Omental fat pad (tissue), 4 donors: ENCODE measurements around the gene TAF11L13. TPM values are rescaled to one million over a fixed set of nuclear protein-coding genes. Genes with fewer than 3 reads are reported as not detected.
"Not testable (repeated sequence)": the region's sequence is repeated elsewhere in the genome, so short reads cannot be mapped to it uniquely, and the experiment has no call there.

Source experiments
- ATAC-seq: fragments of 150-250 bp; one replicate; pipeline ENCODE4 v1.9.1; 2016; ENCODE audit warnings: mild to moderate bottlenecking, moderate library complexity; ENCODE audit not compliant: low FRiP score
- DNase-seq: peaks from one replicate; pipeline ENCODE4 v3.0.0-alpha.2; 2019; ENCODE audit warnings: low spot score
- CTCF ChIP-seq, 3 donors: fragments of 450-650 bp; IDR thresholded peaks; one replicate each; pipeline ENCODE4 v1.5.1; 2016 to 2017; ENCODE audit warnings: antibody characterized with exemption in 3 of 3, mild to moderate bottlenecking in 3 of 3, moderate library complexity in 2 of 3
- total RNA-seq, 4 donors: library from RNA; depleted of rRNA; stranded (reverse); fragments of >200 nt; gene quantifications; one replicate each; pipeline ENCODE4 v1.1.0, GENCODE V29; 2016

Gene TAF11L13
- not detected for total RNA-seq

DNA sequence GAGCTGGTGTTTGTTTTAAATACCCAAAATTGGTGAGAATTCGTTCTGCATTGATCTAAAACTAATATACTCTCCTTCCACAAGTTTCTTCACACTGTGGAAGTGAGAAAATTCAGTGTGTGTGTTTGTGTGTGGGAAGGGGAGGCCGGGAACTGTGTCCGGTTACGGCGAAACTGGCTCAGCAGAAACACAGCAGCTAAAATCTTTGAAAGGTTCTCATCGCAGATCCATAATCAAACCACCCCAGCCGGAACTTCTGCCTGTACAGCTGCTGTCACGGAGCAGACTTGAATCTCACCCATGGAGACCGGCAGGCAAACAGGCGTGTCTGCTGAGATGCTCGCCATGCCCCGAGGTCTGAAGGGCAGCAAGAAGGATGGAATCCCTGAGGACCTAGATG lies at the start of gene TAF11L13:
Gene TAF11L13 (plus strand): TSS at position 301 of the 400 bp plus-strand sequence.
- not testable (repeated sequence) for DNase-seq, ATAC-seq

- not testable (repeated sequence) for DNase-seq, ATAC-seq
Observed at GRCh38 chr5:17585658-17586057, 46.2 kb upstream of the TAF11L13 start, which contains the start of gene TAF11L7. Gene TAF11L7, minus strand, starts transcription at chr5:17585758.

GRCh38 chr5:17590860-17591259 lies 41.0 kb upstream of the TAF11L13 start, which contains the start of gene TAF11L8:
Gene TAF11L8, minus strand, starts transcription at chr5:17590960.
- not testable (repeated sequence) for DNase-seq

GRCh38 chr5:17594255-17594654 lies 37.6 kb upstream of the TAF11L13 start, which contains the start of gene TAF11L9:
Gene TAF11L9, minus strand, starts transcription at chr5:17594394.
- not testable (repeated sequence) for ATAC-seq, DNase-seq

More at GRCh38 chr5:17590860-17591259, 41.0 kb upstream of the TAF11L13 start, which contains the start of gene TAF11L8:
- not testable (repeated sequence) for ATAC-seq

GRCh38 chr5:17597728-17598127 lies 34.2 kb upstream of the TAF11L13 start, which contains the start of gene TAF11L10:
Gene TAF11L10, minus strand, starts transcription at chr5:17597828.
- not testable (repeated sequence) for ATAC-seq, DNase-seq

GRCh38 chr5:17603880-17604279 lies 28.0 kb upstream of the TAF11L13 start, which contains the start of gene TAF11L11:
Gene TAF11L11, plus strand, starts transcription at chr5:17604183.
- ATAC-seq, DNase-seq: not testable (repeated sequence)

DNA sequence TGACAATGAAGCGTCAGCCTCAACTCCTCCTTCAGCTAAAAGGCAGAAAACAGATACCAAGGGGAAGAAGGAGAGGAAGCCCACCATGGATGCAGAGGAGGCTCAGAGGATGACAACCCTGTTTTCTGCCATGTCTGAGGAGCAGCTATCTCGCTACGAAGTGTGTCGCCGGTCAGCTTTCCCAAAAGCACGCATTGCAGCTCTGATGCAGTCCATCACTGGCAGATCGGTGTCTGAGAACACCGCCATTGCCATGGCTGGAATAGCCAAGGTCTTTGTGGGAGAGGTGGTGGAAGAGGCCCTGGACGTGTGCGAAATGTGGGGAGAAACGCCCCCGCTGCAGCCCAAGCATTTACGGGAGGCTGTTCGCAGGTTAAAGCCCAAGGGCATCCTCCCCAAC lies 26.9 kb upstream of the TAF11L13 start:
- TF ChIP-seq CTCF (IDR thresholded peaks at IDR 0.05) = no peak
- no peak for ATAC-seq
- DNase-seq = no peak

- DNase-seq, ATAC-seq: not testable (repeated sequence)
Observed at GRCh38 chr5:17607461-17607860, 24.4 kb upstream of the TAF11L13 start.

DNA sequence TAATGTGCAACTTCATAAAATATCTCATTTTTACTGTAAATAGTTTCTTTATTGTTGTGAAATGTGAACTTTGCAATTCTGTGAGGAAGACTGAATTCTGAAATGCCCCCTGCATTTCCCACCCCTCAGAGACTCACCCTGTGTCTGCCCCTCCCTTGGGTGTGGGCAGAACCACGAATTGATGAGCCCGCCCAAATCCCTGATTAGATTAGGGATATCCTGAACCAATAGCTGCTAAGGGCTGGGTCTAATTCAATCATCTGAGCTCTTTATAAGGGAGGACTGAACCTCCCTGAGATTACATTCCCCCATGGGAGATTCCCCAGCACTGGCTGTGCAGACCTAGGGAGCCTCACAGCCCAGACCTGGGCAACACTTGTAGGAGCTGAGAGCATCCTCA lies 21.8 kb upstream of the TAF11L13 start, which contains the start of gene TAF11L12:
Gene TAF11L12 (plus strand): TSS at position 301 of the 400 bp plus-strand sequence.
- not testable (repeated sequence) for ATAC-seq, DNase-seq

DNA sequence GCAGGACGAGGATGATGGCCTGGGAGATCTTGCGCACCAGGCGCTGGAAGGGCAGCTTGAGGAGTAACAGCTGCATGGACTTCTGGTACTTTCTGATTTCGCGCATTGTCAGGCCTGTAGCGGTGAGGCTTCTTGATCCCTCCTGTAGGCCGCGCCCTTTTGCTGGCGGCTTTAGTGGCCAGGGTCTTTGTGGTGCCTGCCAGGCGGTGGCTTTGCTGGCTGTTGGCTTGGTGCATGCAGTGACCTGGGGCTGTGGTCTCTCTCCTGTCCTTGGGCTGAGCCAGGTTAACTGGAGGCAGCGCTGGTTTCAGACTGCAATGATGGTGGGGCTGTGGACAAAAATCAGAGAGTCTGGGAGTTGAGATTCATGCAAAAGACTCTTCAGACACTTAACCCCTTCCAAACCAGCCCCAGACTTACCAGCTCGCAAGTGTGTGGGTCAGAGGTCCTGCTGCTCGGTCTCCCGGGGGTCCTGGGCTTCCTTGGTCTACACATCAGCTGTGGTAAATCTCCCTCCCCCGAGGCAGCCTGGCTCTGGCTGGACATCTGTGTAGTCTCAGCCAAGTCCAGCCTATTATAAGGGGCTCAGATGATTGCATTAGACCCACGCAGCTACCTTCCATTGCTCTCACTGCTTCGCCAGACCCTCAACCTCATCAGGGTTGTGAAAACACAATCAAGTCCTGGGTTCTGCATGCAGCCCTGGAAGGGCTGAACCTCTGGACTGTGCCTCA lies 16.8 kb upstream of the TAF11L13 start:
- DNase-seq (no peak), ATAC-seq (no peak)
- no peak for TF ChIP-seq CTCF (IDR thresholded peaks at IDR 0.05)

DNA sequence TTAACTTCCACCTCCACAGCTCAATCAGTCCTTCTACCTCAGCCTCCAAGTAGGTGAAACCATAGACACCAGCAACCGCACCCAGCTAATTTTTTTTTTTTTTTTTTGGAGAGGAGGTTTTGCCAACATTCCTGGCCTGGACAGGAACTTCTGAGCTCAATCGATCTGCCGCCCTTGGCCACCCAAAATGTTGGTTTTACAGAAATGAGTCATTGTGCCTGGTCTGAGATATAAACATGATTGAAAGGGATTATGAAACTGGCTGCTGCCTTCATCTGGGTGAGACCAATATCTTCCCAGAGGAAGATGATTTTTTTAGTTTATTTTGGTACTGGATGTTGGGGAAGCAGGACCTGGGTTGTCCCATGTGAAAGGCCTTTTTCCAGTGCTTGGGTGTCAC lies 12.5 kb upstream of the TAF11L13 start:
- no peak for TF ChIP-seq CTCF (IDR thresholded peaks at IDR 0.05)
- DNase-seq (no peak), ATAC-seq (no peak)
